Peyer's patch (tissue), 4 donors: Measurements from ENCODE around the gene OR51B6.

ENCODE experiments used
- CTCF ChIP-seq, 6 experiments: fragments of 450-650 bp in 4 of 6; fragments of 200-600 bp in 2 of 6; sonication (generic) in 1 of 6; IDR thresholded peaks; one replicate each; pipeline ENCODE4 v1.5.1; 2017 to 2019; ENCODE audit warnings: antibody characterized with exemption in 6 of 6, mild to moderate bottlenecking in 3 of 6, moderate library complexity in 1 of 6
- POLR2A ChIP-seq, 2 donors: fragments of 450-650 bp; IDR thresholded peaks; one replicate each; pipeline ENCODE4 v1.5.1; 2017; ENCODE audit warnings: antibody characterized with exemption in 2 of 2, mild to moderate bottlenecking in 2 of 2, moderate library complexity in 2 of 2

- TF ChIP-seq CTCF (IDR thresholded peaks at IDR 0.05) = no peak
- TF ChIP-seq POLR2A (IDR thresholded peaks at IDR 0.05) = no peak
Measured at GRCh38 chr11:5367448-5368074, 16.3 kb downstream of the OR51B6 start.
